ENCODE measurements around the gene PRUNE1.

The PRUNE1 gene, protein sequence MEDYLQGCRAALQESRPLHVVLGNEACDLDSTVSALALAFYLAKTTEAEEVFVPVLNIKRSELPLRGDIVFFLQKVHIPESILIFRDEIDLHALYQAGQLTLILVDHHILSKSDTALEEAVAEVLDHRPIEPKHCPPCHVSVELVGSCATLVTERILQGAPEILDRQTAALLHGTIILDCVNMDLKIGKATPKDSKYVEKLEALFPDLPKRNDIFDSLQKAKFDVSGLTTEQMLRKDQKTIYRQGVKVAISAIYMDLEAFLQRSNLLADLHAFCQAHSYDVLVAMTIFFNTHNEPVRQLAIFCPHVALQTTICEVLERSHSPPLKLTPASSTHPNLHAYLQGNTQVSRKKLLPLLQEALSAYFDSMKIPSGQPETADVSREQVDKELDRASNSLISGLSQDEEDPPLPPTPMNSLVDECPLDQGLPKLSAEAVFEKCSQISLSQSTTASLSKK

GRCh38 chr1:151008244-151009205 is at the start of gene PRUNE1:
PRUNE1 (plus strand) TSS chr1:151008449; CDS start chr1:151008633, 184 bp downstream.
- peak; percentile 85 to 91 for DNase-seq (ENCODE audit: low read depth in 2 of 2)

GRCh38 chr1:150960646-150961045 is 47.6 kb upstream of the PRUNE1 start:
- no peak for DNase-seq (ENCODE audit: low read depth in 2 of 2)

GRCh38 chr1:150961756-150962155 is 46.5 kb upstream of the PRUNE1 start:
- DNase-seq (ENCODE audit: low read depth in 2 of 2) = no peak

DNA sequence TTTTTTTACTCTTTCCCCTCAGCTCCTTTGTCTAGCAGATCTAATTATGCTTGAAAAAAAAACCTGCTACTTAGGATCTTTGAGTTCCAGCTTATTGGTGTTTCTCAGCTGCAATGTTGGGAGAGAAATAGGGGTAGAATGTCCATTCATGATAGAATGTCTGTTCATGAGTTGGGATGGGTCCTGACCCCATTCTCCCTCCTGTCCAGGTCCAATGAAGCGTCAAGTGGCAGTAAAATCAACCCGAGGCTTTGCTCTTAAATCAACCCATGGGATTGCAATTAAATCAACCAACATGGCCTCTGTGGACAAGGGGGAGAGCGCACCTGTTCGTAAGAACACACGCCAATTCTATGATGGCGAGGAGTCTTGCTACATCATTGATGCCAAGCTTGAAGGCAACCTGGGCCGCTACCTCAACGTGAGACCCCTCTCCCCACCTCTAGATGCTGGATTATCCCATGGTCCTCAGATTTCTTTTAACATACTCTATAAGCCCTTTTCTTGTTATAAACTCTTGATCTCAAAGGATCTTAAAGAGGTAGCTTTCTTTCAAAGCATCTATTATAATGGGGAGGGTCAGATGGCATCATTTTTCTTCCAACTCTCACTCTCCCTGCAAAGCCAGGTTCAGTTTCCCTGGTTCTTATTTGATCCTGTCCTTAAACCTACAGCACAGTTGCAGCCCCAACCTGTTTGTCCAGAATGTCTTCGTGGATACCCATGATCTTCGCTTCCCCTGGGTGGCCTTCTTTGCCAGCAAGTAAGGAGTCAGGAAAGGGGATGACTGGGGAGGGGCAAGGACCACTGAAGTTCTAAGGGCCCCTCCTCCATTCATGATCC is 44.7 kb upstream of the PRUNE1 start:
- no peak for DNase-seq (ENCODE audit: low read depth in 2 of 2)

GRCh38 chr1:150964164-150964489 is 44.1 kb upstream of the PRUNE1 start:
- DNase-seq (ENCODE audit: low read depth in 2 of 2) = no peak

GRCh38 chr1:150965605-150966004 is 42.6 kb upstream of the PRUNE1 start:
- no peak for DNase-seq (ENCODE audit: low read depth in 2 of 2)

DNA sequence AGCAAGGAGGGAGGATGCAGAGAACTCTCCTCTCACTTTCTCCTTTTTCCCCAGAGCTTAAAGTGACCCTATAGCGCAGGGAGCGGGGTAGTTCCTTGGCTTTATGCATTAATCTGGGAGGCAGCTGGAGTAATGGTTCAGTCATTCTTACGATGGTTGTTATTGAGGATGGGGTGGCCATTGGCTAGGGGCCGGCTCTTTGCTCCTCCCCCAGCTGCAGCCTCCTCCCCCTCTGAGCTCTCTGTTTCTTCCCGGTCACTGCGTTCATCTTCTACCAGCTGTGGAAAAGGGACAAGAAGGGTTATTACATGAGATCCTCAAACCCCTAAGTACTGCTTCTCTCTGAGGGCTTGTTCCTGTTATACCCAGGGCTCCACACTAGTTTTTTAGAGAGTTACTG is 42.2 kb upstream of the PRUNE1 start:
- DNase-seq (ENCODE audit: low read depth in 2 of 2) = no peak

DNA sequence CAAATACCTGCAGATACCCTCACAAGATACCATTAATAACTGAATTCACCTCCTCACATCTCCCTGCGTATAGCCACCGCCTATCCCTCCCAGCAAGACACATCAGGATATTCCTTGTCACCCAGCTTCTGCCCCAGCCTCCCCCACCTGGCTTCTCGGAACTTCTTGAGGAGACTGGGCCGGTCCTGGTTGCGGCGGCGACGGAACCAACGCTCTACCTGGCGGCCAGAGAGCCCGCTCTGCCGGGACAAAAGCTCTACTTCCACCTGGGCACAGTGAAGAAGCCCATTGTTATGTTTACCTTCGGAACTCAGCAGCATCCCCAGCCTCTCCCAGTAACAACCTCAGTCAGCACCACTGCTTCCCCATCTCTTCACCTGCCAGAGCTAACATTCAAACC is 40.3 kb upstream of the PRUNE1 start:
- DNase-seq (ENCODE audit: low read depth in 2 of 2) = no peak

DNA sequence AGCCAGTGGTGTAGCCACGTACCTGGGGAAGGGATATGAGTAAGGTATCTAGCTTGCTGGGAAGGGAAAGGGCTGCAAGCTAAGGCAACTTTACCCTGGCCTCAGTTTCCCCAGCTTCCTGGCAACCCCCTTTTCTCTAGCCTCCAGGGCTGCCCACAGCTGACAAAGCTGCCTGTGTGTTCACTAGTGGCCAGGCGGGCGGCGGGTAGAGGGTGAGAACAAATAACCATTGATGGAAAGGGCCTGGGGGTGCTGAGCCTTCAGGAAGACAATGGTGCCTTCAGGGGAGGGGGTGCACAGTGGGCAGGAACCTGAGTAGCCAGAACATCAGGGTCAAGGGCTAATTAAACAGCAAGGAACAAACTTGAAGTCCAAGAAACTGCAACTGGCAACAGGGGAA is 39.8 kb upstream of the PRUNE1 start:
- no peak for DNase-seq (ENCODE audit: low read depth in 2 of 2)

- no peak for DNase-seq (ENCODE audit: low read depth in 2 of 2)
These were observed 38.6 kb upstream of the PRUNE1 start for GRCh38 chr1:150969626-150970025.

DNA sequence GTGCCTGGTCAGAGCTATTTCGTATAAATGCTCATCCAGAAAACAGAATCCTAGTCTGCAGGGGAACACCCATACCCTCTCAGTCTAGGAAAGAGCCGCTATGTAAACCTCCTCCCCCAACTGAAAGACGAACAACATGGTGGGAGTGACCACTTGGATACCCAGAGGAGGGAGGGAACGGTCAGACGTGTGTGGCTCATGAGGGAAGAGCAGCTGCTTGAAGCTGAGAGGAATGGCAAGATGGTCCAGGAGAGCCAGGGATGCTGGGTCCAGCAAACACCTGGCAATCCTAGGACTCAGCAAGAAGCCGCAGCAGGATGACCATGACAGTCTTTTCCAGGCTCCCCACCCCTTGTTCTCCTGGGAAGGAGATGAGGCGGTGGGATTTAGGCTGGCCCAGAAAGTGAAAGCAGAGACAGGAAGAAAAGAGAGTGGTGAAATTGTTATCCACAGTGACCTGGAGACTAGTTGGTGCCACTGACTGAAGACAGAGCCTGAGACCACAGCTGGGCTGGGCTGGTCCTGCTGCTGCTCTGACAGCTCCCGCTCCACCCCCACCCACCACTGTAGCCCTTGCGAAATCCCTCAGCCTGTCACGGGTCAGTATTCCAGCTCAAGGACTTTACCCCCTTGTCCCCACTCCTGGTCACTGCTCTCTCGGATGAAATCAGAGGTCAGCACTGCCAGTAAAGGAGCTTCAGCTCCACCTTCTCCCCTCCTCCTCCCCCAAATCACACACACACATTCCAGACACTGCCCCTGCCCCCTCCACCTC is 37.3 kb upstream of the PRUNE1 start:
- DNase-seq (ENCODE audit: low read depth in 2 of 2) = no peak

DNA sequence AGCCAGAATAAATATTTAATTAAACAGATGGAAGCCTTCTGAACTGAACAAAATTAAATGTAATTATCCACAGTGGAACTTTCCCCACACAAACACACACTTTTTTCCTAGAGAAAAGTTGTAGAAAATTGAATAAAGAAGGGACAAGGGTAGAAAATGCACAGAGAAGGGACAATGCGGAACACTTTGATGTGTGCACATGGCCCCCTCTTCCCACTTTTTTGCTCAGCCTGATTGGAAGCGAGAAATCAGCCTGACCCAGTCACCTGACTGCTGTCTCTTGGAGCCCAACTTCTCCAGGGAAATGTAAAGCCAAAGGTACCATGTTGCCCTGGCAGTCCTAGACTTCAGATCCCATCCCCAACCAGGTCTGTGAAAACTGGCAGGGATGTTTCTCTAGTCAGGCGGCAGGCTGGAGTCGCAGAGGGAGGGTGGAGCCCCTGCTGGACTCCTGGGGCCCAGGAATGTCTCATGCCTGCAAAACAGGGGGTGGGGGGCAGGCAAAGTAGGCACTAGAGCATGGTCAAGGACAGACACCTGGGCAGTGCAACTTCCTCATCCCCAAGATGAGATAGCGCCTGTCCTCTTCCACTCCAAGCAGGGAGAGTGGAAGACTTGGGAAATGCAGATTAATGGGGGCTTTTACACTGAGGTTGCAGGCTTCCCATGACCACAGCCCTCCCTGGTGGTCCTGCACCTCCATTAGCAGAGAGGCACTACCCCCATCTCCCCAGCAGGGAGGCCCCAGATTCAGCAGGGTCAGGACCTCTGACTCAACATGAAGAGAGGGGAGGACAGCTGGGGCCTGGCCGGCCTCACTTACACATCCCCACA is 36.4 kb upstream of the PRUNE1 start:
- DNase-seq (ENCODE audit: low read depth in 2 of 2) = no peak

GRCh38 chr1:150972417-150972940 is 35.8 kb upstream of the PRUNE1 start:
- DNase-seq (ENCODE audit: low read depth in 2 of 2) = no peak

DNA sequence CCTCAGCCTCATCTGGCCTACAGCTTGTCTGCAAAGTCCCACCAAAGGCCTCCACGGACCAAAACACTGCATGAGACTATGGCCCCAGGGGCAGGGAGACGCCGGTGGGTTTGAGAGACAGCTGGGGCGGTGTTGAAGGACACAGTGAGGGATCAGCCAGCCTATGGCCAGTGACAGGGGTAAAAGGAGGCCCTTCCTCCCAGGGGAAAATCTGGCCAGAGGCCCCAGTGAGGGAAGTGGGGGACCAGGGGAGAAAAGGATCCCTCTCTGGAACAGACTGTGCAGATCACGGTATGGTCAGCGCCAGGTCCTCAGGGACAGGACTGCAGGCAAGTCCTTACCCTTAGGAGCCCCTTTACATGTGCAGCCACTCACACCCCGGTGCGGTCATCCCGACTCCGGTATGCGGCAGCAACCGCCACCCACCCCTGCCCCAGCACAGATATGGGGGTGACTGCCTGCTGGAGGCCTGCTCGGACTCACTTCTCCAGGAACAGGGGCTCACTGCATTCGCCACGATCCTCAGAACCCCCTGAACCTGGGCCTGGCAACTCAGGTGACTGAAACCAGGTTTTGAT is 34.9 kb upstream of the PRUNE1 start:
- DNase-seq (ENCODE audit: low read depth in 2 of 2) = no peak

DNA sequence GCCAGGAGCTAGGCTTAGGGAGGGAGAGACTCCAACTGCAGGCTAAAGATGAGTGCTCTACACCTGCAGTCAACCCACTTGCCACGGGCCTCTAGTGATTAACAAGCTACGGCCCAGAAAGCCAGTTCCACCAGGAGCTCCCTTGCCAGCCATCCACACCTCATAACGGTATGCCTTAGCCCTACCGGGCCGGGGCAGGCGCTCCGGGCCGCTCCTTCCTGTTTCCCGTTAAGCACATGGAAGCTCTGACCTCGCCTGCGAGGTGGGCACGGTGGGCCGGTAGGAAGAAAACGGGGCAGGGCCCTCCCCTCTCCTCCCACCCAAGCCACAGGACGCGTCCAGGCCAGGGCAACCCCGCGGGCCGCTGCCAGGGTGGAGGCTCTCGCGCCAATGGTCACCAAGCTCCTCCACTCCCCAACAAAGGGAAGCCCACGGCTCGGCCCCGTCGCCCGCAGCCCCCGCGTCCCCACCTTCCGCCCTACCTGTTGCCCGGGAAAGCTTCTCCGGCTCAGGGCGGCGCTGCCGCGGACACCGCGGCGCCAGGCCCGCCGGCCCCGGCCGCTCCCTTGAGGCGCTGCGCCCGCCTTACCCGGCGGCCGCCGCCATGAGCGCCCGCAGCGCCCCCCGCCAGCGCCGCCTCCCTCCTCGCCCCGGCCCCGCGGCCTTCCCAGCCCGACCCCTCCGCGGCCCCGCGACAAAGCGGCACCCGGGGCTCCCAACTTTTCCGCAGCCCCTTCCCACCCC is 34.2 kb upstream of the PRUNE1 start:
- DNase-seq (ENCODE audit: low read depth in 2 of 2) = peak in 1 of 2 donors; percentile 17

DNA sequence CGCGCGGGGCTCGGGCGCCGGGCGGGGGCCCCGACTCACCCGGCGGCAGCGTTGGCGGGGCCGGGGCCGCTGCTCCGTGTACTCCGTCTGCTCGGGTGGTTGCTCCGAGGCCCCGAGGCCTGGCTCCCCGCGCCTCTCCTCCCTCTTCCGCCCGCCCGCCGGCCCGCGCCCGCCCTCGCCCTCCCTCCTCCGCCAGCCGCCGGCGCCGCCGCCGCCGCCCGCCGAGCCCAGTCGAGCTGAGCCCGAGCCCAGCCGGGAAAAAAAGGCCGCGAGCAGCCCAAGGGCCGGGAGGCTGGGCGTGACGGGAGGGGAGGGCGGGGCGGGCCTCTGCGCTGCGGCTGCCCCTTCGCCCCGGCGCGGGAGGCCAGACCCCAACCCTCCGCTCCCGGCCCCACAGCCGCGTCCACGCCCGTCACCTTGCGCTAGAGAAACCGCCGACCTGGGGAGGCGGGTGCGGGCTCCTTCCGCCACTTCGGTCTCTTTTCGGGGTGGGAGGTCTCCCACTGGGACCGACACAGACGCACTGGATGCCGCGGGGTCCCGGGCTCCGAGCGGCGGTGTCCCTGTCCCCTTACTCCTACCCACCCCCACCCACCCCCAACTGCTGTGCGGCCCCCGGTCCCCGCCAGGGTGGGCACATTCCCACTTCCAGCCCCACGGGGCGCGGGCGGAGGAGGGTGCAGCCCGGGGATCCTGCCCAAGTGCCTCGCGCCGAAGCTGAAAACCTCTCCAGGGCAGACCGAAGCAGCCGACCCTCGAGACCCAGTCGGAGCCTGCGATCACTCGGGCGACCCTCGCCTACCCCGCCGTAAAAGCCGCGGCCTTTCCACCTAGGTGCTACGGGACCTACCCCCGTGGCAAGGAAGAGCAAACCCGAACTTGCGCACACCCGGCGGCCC is 33.4 kb upstream of the PRUNE1 start, which contains the start of gene CERS2:
TSS of gene CERS2 (minus strand) at position 256 of the 899 bp plus-strand sequence. CDS start 5,745 bp downstream, outside the sequence.
- peak; percentile 28 to 60 for DNase-seq (ENCODE audit: low read depth in 2 of 2)

GRCh38 chr1:150976401-150976821 is 31.8 kb upstream of the PRUNE1 start:
- DNase-seq (ENCODE audit: low read depth in 2 of 2) = no peak

All from stimulated activated CD8-positive, alpha-beta memory T cell treated with anti-CD3 and anti-CD28 coated beads, Interleukin-15, amount 100 ng/mL, for 4 hours (primary cell).